Sigmoid colon (tissue), 7 donors: ENCODE results near the gene FEN1. TPM values are rescaled to one million over a fixed set of nuclear protein-coding genes. Genes with fewer than 3 reads are reported as not detected.

Experiments used
- DNase-seq: peaks from one replicate; pipeline ENCODE4 v3.0.0-alpha.2; 2019
- H3K27ac ChIP-seq, 4 donors: fragments of 200-600 bp; sonication (generic); one replicate each; pipeline ENCODE4 v1.5.1; 2016 to 2019; ENCODE audit warnings: mild to moderate bottlenecking in 1 of 4
- H3K27me3 ChIP-seq, 3 donors: fragments of 200-600 bp; sonication (generic); one replicate each; pipeline ENCODE4 v1.5.1; 2019; ENCODE audit warnings: mild to moderate bottlenecking in 1 of 3
- H3K36me3 ChIP-seq, 4 donors: fragments of 200-600 bp; sonication (generic); one replicate each; pipeline ENCODE4 v1.5.1; 2016 to 2019
- H3K4me1 ChIP-seq, 4 donors: fragments of 200-600 bp; sonication (generic); one replicate each; pipeline ENCODE4 v1.5.1; 2017 to 2019
- H3K4me3 ChIP-seq, 4 donors: fragments of 200-600 bp; sonication (generic); one replicate each; pipeline ENCODE4 v1.5.1; 2017 to 2019; ENCODE audit warnings: mild to moderate bottlenecking in 2 of 4, moderate library complexity in 1 of 4
- H3K9me3 ChIP-seq, 4 donors: fragments of 200-600 bp in 3 of 4; sonication (generic) in 3 of 4; one replicate each; pipeline versions ENCODE4 v1.5.1 to v1.6.1; 2013 to 2019
- CTCF ChIP-seq, 4 experiments: fragments of 450-650 bp in 3 of 4; fragments of 200-600 bp in 1 of 4; IDR thresholded peaks; one replicate each; pipeline ENCODE4 v1.5.1; 2016 to 2019; ENCODE audit warnings: antibody characterized with exemption in 4 of 4, mild to moderate bottlenecking in 3 of 4, moderate library complexity in 2 of 4
- EP300 ChIP-seq, 4 donors: sonication (generic); formaldehyde crosslinking; IDR thresholded peaks; one replicate each; pipeline ENCODE4 v1.6.1; 2017; ENCODE audit warnings: antibody characterized with exemption in 4 of 4
- POLR2A ChIP-seq, 2 donors: fragments of 450-650 bp; IDR thresholded peaks; one replicate each; pipeline ENCODE4 v1.6.1; 2016; ENCODE audit warnings: antibody characterized with exemption in 2 of 2, mild to moderate bottlenecking in 2 of 2, moderate library complexity in 2 of 2
- POLR2AphosphoS5 ChIP-seq, 4 donors: sonication (generic); formaldehyde crosslinking; IDR thresholded peaks; one replicate each; pipeline ENCODE4 v1.6.1; 2017; ENCODE audit warnings: antibody characterized with exemption in 4 of 4
- WGBS, 2 donors: extraction: QIAGEN DNeasy Blood & Tissue Kit; methylation state at CpG; one replicate each; pipeline ENCODE4 v1.1.7; 2013; 5-methylcytosine and 5-hydroxymethylcytosine counted together
- intact Hi-C: fragments of 100-400 bp; cut with DNase I; formaldehyde crosslinking; loops from one replicate; pipeline ENCODE4 v1.15.1; 2023
- polyA plus RNA-seq, 3 donors: library from polyadenylated mRNA; stranded (reverse); fragments of 200-250 nt; gene quantifications; one replicate each; pipeline ENCODE4 v1.2.3, GENCODE V29; 2013
- total RNA-seq, 4 donors: library from RNA; depleted of rRNA; stranded (reverse); fragments of >200 nt; gene quantifications; one replicate each; pipeline ENCODE4 v1.1.0, GENCODE V29; 2016
- donor health status: healthy with polysubstance abuse.
- donor health status: Bipolar disorder and iron deficiency.
- donor health status: healthy.

FEN1 gene
- total and polyA plus RNA-seq, 7 donors, result 4.2 to 39.1 (median 7.5) TPM

- Histone ChIP-seq H3K4me3 (no peak overlapping the region), H3K36me3 (peaks cover 0 to 15% (median 0%) of the 10 kb centered on the region in 4 donors), H3K9me3 (no peaks in the 10 kb centered on the region), H3K27ac (peak overlapping the region in 3 of 4 donors; percentile 51 to 67 (median 63)), H3K27me3 (no peaks in the 10 kb centered on the region), H3K4me1 (peaks cover 0 to 48% (median 37%) of the 10 kb centered on the region in 4 donors)
- TF ChIP-seq POLR2AphosphoS5 (IDR thresholded peaks at IDR 0.05), result no peak
- TF ChIP-seq EP300 (IDR thresholded peaks at IDR 0.05), result no peak
- TF ChIP-seq CTCF (IDR thresholded peaks at IDR 0.05), result no peak
- no peak for TF ChIP-seq POLR2A (IDR thresholded peaks at IDR 0.05)
- intact Hi-C loops, result no loop called here
- WGBS, 2 donors, result 93 to 94% methylated on average over 12 of the region's 12 CpGs
- DNase-seq, result no peak
Measured at GRCh38 chr11:61833926-61834277, 41.2 kb downstream of the FEN1 start.

GRCh38 chr11:61834278-61835048, 41.8 kb downstream of the FEN1 start:
- H3K9me3 ChIP-seq, result no peaks in the 10 kb centered on the region
- no peak overlapping the region for H3K4me3 ChIP-seq
- TF ChIP-seq POLR2AphosphoS5 (IDR thresholded peaks at IDR 0.05) (no peak), EP300 (IDR thresholded peaks at IDR 0.05) (no peak), POLR2A (IDR thresholded peaks at IDR 0.05) (no peak), CTCF (IDR thresholded peaks at IDR 0.05) (no peak)
- WGBS, 2 donors, result 54 to 69% methylated on average over 12 of the region's 12 CpGs
- peaks cover 0 to 20% (median 0%) of the 10 kb centered on the region in 4 donors for H3K36me3 ChIP-seq
- peaks cover 0 to 42% (median 31%) of the 10 kb centered on the region in 4 donors for H3K4me1 ChIP-seq
- H3K27me3 ChIP-seq, result no peaks in the 10 kb centered on the region
- H3K27ac ChIP-seq, result peak overlapping the region; percentile 51 to 67 (median 65)
- intact Hi-C loops, result no loop called here
- no peak for DNase-seq

GRCh38 chr11:61836193-61836592, 43.5 kb downstream of the FEN1 start:
- H3K9me3 ChIP-seq, result no peaks in the 10 kb centered on the region
- DNase-seq, result no peak
- H3K27ac ChIP-seq, result peak overlapping the region in 1 of 4 donors; percentile 24
- WGBS, 2 donors, result 94 to 95% methylated on average over 8 of the region's 8 CpGs
- H3K27me3 ChIP-seq, result no peaks in the 10 kb centered on the region
- peaks cover 0 to 25% (median 14%) of the 10 kb centered on the region in 4 donors for H3K4me1 ChIP-seq
- intact Hi-C loops, result no loop called here
- H3K36me3 ChIP-seq, result peaks cover 0 to 38% (median 8%) of the 10 kb centered on the region in 4 donors
- no peak for TF ChIP-seq POLR2A (IDR thresholded peaks at IDR 0.05)
- no peak for TF ChIP-seq CTCF (IDR thresholded peaks at IDR 0.05)
- TF ChIP-seq EP300 (IDR thresholded peaks at IDR 0.05), result no peak
- no peak for TF ChIP-seq POLR2AphosphoS5 (IDR thresholded peaks at IDR 0.05)
- no peak overlapping the region for H3K4me3 ChIP-seq

- Histone ChIP-seq H3K9me3 (no peaks in the 10 kb centered on the region), H3K27me3 (no peaks in the 10 kb centered on the region), H3K4me3 (no peak overlapping the region), H3K27ac (no peak overlapping the region), H3K4me1 (peaks cover 0 to 15% (median 12%) of the 10 kb centered on the region in 4 donors), H3K36me3 (peaks cover 0 to 51% (median 9%) of the 10 kb centered on the region in 4 donors)
- no peak for TF ChIP-seq EP300 (IDR thresholded peaks at IDR 0.05)
- no peak for TF ChIP-seq CTCF (IDR thresholded peaks at IDR 0.05)
- TF ChIP-seq POLR2AphosphoS5 (IDR thresholded peaks at IDR 0.05), result no peak
- no peak for TF ChIP-seq POLR2A (IDR thresholded peaks at IDR 0.05)
- WGBS, 2 donors, result 87 to 93% methylated on average over 15 of the region's 15 CpGs
- no peak for DNase-seq
- intact Hi-C loops, result no loop called here
Measured at GRCh38 chr11:61837411-61838005, 44.8 kb downstream of the FEN1 start.
